HepG2 (cell line): ENCODE measurements around the gene LYRM4. TPM values are rescaled to one million over a fixed set of nuclear protein-coding genes. Genes with fewer than 3 reads are reported as not detected.

Experiments
- MTF1 ChIP-seq: sonication (generic); formaldehyde crosslinking; IDR thresholded peaks from 2 replicates; pipeline ENCODE4 v1.5.0; 2020; ENCODE audit warnings: missing genetic modification reagents
- PLRG1 ChIP-seq: fragments of 450-650 bp; conservative IDR thresholded peaks from 2 replicates; pipeline ENCODE4 v1.6.1; 2016
- POLR2AphosphoS5 ChIP-seq: IDR thresholded peaks from 2 replicates; pipeline ENCODE4 v1.6.1; 2012; ENCODE audit warnings: low read depth, low read length
- RARA ChIP-seq: IDR thresholded peaks from 2 replicates; pipeline ENCODE4 v1.6.1; 2016; ENCODE audit warnings: missing genetic modification reagents, missing compliant biosample characterization
- REPIN1 ChIP-seq: sonication (generic); formaldehyde crosslinking; IDR thresholded peaks from 2 replicates; pipeline ENCODE4 v1.8.0; 2022; ENCODE audit warnings: missing genetic modification reagents, low read depth, mild to moderate bottlenecking, borderline replicate concordance
- RXRB ChIP-seq: IDR thresholded peaks from 2 replicates; pipeline ENCODE4 v1.6.1; 2016; ENCODE audit warnings: borderline replicate concordance, missing genetic modification reagents, missing compliant biosample characterization
- SYNCRIP ChIP-seq: fragments of 200-400 bp; formaldehyde crosslinking; IDR thresholded peaks from 2 replicates; pipeline ENCODE4 v1.6.1; 2018; ENCODE audit warnings: mild to moderate bottlenecking, low read depth, low read length; ENCODE audit not compliant: insufficient read depth
- YEATS4 ChIP-seq: sonication (generic); formaldehyde crosslinking; IDR thresholded peaks from 2 replicates; pipeline ENCODE4 v1.4.0; 2020; ENCODE audit warnings: missing genetic modification reagents, borderline replicate concordance
- ZNF274 ChIP-seq: sonication (generic); formaldehyde crosslinking; IDR thresholded peaks from 2 replicates; pipeline ENCODE4 v1.5.1; 2020; ENCODE audit warnings: mild to moderate bottlenecking, missing genetic modification reagents
- ZNF788 ChIP-seq: sonication (generic); formaldehyde crosslinking; IDR thresholded peaks from 2 replicates; pipeline ENCODE4 v1.5.0; 2020; ENCODE audit warnings: mild to moderate bottlenecking, missing genetic modification reagents, borderline replicate concordance
- ZSCAN30 ChIP-seq: sonication (generic); formaldehyde crosslinking; IDR thresholded peaks from 2 replicates; pipeline ENCODE4 v1.5.0; 2020; ENCODE audit warnings: mild to moderate bottlenecking, missing genetic modification reagents
- polyA plus RNA-seq, 8 experiments: library from polyadenylated mRNA; depleted of rRNA in 3 of 8; stranded (reverse) in 7 of 8; unstranded in 1 of 8; fragments of >200 nt; fragmentation: Illumina TruSeq in 4 of 8; extraction: Trizol in 4 of 8; gene quantifications; 2 replicates each; pipeline versions ENCODE4 v1.2.1 to v1.2.3, GENCODE V29; 2011 to 2016; ENCODE audit warnings: low read depth in 4 of 8, missing spikeins in 1 of 8, mixed read lengths in 1 of 8; ENCODE audit not compliant: insufficient read depth in 1 of 8
- total RNA-seq, 5 experiments: library from RNA; depleted of rRNA; stranded (reverse); fragments of >200 nt; fragmentation: Illumina TruSeq; extraction: Trizol; gene quantifications; 2 replicates each; pipeline ENCODE4 v1.2.3, GENCODE V29; 2016; ENCODE audit warnings: low read depth in 1 of 5
- TF ChIP-seq, protein P1 (sequence below): sonication (generic); formaldehyde crosslinking; IDR thresholded peaks from 2 replicates; pipeline ENCODE4 v1.4.0; 2020; ENCODE audit warnings: missing genetic modification reagents
- TF ChIP-seq, protein P2 (sequence below): sonication (generic); formaldehyde crosslinking; IDR thresholded peaks from 2 replicates; pipeline ENCODE4 v1.5.0; 2020; ENCODE audit warnings: mild to moderate bottlenecking, low read depth, missing genetic modification reagents, borderline replicate concordance
- TF ChIP-seq, protein P3 (sequence below): IDR thresholded peaks from 2 replicates; pipeline ENCODE4 v1.4.0; 2020; ENCODE audit warnings: mild to moderate bottlenecking, missing genetic modification reagents
- TF ChIP-seq, protein P4 (sequence below): sonication (generic); formaldehyde crosslinking; IDR thresholded peaks from 2 replicates; pipeline ENCODE4 v1.5.1; 2020; ENCODE audit warnings: mild to moderate bottlenecking, missing genetic modification reagents
- TF ChIP-seq, protein P5 (sequence below): sonication (generic); formaldehyde crosslinking; IDR thresholded peaks from 2 replicates; pipeline ENCODE4 v1.5.1; 2020; ENCODE audit warnings: missing genetic modification reagents, mild to moderate bottlenecking, borderline replicate concordance

The LYRM4 gene
- total and polyA plus RNA-seq, 2 of the 13 experiments (the other 11 are each of a cell fraction or from before 2014, with no cell fraction given): 64.6 to 67.5 TPM

DNA sequence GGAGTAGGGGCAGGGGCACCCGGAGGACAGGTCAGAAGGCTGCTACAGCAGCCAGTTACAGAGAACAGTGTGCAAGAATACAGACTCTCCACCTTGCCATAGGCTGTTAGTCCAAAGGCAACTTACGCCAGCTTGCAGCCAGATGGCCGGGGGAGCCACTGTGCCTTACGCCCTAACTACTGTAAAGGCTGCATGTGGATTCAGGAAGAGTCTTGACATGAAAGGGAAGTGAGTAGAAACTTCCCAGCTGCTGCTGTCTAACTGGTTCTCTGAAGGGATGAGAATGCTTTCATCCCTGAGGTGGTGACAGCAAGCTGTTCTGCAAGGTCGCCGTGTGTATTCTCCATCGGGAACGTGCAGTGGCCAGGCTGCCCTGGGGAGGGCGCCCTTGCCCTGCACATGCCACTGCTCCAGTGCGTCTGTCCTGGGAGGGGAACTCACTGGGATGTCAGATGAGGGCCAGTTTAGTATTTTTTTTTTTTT is 46.1 kb downstream of the LYRM4 start (continued):
- TF ChIP-seq, protein P1, sequence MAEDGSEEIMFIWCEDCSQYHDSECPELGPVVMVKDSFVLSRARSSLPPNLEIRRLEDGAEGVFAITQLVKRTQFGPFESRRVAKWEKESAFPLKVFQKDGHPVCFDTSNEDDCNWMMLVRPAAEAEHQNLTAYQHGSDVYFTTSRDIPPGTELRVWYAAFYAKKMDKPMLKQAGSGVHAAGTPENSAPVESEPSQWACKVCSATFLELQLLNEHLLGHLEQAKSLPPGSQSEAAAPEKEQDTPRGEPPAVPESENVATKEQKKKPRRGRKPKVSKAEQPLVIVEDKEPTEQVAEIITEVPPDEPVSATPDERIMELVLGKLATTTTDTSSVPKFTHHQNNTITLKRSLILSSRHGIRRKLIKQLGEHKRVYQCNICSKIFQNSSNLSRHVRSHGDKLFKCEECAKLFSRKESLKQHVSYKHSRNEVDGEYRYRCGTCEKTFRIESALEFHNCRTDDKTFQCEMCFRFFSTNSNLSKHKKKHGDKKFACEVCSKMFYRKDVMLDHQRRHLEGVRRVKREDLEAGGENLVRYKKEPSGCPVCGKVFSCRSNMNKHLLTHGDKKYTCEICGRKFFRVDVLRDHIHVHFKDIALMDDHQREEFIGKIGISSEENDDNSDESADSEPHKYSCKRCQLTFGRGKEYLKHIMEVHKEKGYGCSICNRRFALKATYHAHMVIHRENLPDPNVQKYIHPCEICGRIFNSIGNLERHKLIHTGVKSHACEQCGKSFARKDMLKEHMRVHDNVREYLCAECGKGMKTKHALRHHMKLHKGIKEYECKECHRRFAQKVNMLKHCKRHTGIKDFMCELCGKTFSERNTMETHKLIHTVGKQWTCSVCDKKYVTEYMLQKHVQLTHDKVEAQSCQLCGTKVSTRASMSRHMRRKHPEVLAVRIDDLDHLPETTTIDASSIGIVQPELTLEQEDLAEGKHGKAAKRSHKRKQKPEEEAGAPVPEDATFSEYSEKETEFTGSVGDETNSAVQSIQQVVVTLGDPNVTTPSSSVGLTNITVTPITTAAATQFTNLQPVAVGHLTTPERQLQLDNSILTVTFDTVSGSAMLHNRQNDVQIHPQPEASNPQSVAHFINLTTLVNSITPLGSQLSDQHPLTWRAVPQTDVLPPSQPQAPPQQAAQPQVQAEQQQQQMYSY (CRISPR knock-in tag): no peak
- TF ChIP-seq SYNCRIP: no peak
- TF ChIP-seq, protein P2, sequence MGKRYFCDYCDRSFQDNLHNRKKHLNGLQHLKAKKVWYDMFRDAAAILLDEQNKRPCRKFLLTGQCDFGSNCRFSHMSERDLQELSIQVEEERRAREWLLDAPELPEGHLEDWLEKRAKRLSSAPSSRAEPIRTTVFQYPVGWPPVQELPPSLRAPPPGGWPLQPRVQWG: no peak
- TF ChIP-seq ZNF274 (CRISPR knock-in tag): no peak
- TF ChIP-seq, protein P3, sequence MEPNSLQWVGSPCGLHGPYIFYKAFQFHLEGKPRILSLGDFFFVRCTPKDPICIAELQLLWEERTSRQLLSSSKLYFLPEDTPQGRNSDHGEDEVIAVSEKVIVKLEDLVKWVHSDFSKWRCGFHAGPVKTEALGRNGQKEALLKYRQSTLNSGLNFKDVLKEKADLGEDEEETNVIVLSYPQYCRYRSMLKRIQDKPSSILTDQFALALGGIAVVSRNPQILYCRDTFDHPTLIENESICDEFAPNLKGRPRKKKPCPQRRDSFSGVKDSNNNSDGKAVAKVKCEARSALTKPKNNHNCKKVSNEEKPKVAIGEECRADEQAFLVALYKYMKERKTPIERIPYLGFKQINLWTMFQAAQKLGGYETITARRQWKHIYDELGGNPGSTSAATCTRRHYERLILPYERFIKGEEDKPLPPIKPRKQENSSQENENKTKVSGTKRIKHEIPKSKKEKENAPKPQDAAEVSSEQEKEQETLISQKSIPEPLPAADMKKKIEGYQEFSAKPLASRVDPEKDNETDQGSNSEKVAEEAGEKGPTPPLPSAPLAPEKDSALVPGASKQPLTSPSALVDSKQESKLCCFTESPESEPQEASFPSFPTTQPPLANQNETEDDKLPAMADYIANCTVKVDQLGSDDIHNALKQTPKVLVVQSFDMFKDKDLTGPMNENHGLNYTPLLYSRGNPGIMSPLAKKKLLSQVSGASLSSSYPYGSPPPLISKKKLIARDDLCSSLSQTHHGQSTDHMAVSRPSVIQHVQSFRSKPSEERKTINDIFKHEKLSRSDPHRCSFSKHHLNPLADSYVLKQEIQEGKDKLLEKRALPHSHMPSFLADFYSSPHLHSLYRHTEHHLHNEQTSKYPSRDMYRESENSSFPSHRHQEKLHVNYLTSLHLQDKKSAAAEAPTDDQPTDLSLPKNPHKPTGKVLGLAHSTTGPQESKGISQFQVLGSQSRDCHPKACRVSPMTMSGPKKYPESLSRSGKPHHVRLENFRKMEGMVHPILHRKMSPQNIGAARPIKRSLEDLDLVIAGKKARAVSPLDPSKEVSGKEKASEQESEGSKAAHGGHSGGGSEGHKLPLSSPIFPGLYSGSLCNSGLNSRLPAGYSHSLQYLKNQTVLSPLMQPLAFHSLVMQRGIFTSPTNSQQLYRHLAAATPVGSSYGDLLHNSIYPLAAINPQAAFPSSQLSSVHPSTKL (CRISPR knock-in tag): no peak; the same call in 1 of the 2 replicates
- TF ChIP-seq, protein P4, sequence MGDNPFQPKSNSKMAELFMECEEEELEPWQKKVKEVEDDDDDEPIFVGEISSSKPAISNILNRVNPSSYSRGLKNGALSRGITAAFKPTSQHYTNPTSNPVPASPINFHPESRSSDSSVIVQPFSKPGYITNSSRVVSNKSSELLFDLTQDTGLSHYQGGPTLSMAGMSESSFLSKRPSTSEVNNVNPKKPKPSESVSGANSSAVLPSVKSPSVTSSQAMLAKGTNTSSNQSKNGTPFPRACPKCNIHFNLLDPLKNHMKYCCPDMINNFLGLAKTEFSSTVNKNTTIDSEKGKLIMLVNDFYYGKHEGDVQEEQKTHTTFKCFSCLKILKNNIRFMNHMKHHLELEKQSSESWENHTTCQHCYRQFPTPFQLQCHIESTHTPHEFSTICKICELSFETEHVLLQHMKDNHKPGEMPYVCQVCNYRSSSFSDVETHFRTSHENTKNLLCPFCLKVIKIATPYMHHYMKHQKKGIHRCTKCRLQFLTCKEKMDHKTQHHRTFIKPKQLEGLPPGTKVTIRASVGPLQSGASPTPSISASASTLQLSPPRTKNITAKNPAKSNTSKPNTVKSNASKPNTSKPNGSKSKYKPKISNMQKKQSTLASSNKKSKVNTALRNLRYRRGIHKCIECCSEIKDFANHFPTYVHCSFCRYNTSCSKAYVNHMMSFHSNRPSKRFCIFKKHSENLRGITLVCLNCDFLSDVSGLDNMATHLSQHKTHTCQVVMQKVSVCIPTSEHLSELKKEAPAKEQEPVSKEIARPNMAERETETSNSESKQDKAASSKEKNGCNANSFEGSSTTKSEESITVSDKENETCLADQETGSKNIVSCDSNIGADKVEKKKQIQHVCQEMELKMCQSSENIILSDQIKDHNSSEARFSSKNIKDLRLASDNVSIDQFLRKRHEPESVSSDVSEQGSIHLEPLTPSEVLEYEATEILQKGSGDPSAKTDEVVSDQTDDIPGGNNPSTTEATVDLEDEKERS: no peak
- TF ChIP-seq REPIN1: no peak
- TF ChIP-seq PLRG1: no peak
- peak; percentile 47; the same call in 1 of the 2 replicates for TF ChIP-seq RXRB (CRISPR knock-in tag)
- peak; percentile 17; the same call in 1 of the 2 replicates for TF ChIP-seq ZNF788 (CRISPR knock-in tag)
- no peak for TF ChIP-seq MTF1 (CRISPR knock-in tag)
- TF ChIP-seq POLR2AphosphoS5: no peak
- no peak for TF ChIP-seq YEATS4 (CRISPR knock-in tag)
- TF ChIP-seq, protein P5, sequence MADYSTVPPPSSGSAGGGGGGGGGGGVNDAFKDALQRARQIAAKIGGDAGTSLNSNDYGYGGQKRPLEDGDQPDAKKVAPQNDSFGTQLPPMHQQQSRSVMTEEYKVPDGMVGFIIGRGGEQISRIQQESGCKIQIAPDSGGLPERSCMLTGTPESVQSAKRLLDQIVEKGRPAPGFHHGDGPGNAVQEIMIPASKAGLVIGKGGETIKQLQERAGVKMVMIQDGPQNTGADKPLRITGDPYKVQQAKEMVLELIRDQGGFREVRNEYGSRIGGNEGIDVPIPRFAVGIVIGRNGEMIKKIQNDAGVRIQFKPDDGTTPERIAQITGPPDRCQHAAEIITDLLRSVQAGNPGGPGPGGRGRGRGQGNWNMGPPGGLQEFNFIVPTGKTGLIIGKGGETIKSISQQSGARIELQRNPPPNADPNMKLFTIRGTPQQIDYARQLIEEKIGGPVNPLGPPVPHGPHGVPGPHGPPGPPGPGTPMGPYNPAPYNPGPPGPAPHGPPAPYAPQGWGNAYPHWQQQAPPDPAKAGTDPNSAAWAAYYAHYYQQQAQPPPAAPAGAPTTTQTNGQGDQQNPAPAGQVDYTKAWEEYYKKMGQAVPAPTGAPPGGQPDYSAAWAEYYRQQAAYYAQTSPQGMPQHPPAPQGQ (CRISPR knock-in tag): no peak
- TF ChIP-seq ZSCAN30 (CRISPR knock-in tag): no peak
- TF ChIP-seq RARA (CRISPR knock-in tag): no peak
